HG02943 (cell line): Measurements from ENCODE around the gene ILKAP.

Experiments
- ATAC-seq: cut with Tn5 transposase; IDR thresholded peaks from one replicate; pipeline ENCODE4 v1.9.1; 2021; ENCODE audit warnings: mild to moderate bottlenecking, low read depth, moderate library complexity; ENCODE audit not compliant: unreplicated experiment

The ILKAP gene

GRCh38 chr2:238127165-238128060 lies 76.1 kb downstream of the ILKAP start:
- ATAC-seq: no peak

- ATAC-seq: no peak
These were observed 76.7 kb downstream of the ILKAP start for GRCh38 chr2:238126775-238127164.

- ATAC-seq: no peak
These were observed 77.2 kb downstream of the ILKAP start for GRCh38 chr2:238126338-238126737.

GRCh38 chr2:238125127-238125885 lies 78.2 kb downstream of the ILKAP start:
- no peak for ATAC-seq

- ATAC-seq: no peak
These were observed 78.9 kb downstream of the ILKAP start for GRCh38 chr2:238124488-238125126.

- no peak for ATAC-seq
These were observed 79.5 kb downstream of the ILKAP start for GRCh38 chr2:238123991-238124470.

- no peak for ATAC-seq
These were observed 80.1 kb downstream of the ILKAP start for GRCh38 chr2:238123218-238123971.

- ATAC-seq: no peak
These were observed 80.9 kb downstream of the ILKAP start for GRCh38 chr2:238122287-238123217.

GRCh38 chr2:238121511-238122286 lies 81.8 kb downstream of the ILKAP start:
- no peak for ATAC-seq

- ATAC-seq: no peak
These were observed 82.8 kb downstream of the ILKAP start for GRCh38 chr2:238120463-238121298.
